GM12878 (cell line): ENCODE results near the gene HOMER2.

ENCODE experiments used
- HDAC6 ChIP-seq: fragments of 200-600 bp; sonication (generic); IDR thresholded peaks from one replicate; pipeline ENCODE4 v1.8.0; 2017; ENCODE audit warnings: antibody characterized with exemption; ENCODE audit not compliant: unreplicated experiment
- NR2C1 ChIP-seq: fragments of 450-650 bp; IDR thresholded peaks from 2 replicates; pipeline ENCODE4 v1.6.1; 2017; ENCODE audit warnings: antibody characterized with exemption, mild to moderate bottlenecking, moderate library complexity
- RBBP5 ChIP-seq: fragments of 200-600 bp; sonication (generic); conservative IDR thresholded peaks from 2 replicates; pipeline ENCODE4 v1.6.1; 2016
- TCF7 ChIP-seq: IDR thresholded peaks from 2 replicates; pipeline ENCODE4 v1.6.1; 2014; ENCODE audit warnings: antibody characterized with exemption, borderline replicate concordance

- no peak for TF ChIP-seq NR2C1
- no peak for TF ChIP-seq RBBP5
- TF ChIP-seq TCF7, result no peak
- TF ChIP-seq HDAC6, result no peak
Measured at GRCh38 chr15:82977076-82977475, 24.6 kb upstream of the HOMER2 start.
